PC-3 (cell line): ENCODE measurements around the gene MTIF3. TPM values are rescaled to one million over a fixed set of nuclear protein-coding genes. Genes with fewer than 3 reads are reported as not detected.

Experiments used
- ATAC-seq: fragments of 200-7000 bp; cut with Tn5 transposase; 2 replicates; pipeline ENCODE4 v1.9.1; 2020; ENCODE audit warnings: mild to moderate bottlenecking, moderate library complexity
- BruUV-seq: library from RNA; stranded (reverse); fragments of 400-500 nt; replicated peaks from 2 replicates; lab custom pipeline; 2021; lab: Mats Ljungman, UMichigan
- CTCF ChIA-PET: fragments of 300-600 bp; sonication (Branson Sonifier 250); formaldehyde crosslinking; loops from one replicate; lab custom pipeline; 2022; ENCODE audit warnings: antibody characterized with exemption; lab: Charles Lee
- POLR2A ChIA-PET: fragments of 300-600 bp; sonication (Branson Sonifier 250); formaldehyde crosslinking; loops from one replicate; lab custom pipeline; 2022; ENCODE audit warnings: antibody characterized with exemption; ENCODE audit not compliant: unreplicated experiment; lab: Charles Lee
- DNase-seq: peaks from one replicate; pipeline ENCODE4 v3.0.0-alpha.2; 2015
- H2AFZ ChIP-seq: fragments of 300-600 bp; sonication (generic); 2 replicates; pipeline ENCODE4 v1.6.0; 2016; ENCODE audit warnings: antibody characterized with exemption, low read length
- H3F3A ChIP-seq: fragments of 300-600 bp; sonication (generic); one replicate; pipeline ENCODE4 v1.6.0; 2017; ENCODE audit warnings: antibody characterized with exemption, low read length, control low read depth, mild to moderate bottlenecking; ENCODE audit not compliant: unreplicated experiment
- H3K27ac ChIP-seq: fragments of 300-600 bp; sonication (generic); 2 replicates; pipeline ENCODE4 v1.5.1; 2016; ENCODE audit warnings: mild to moderate bottlenecking, low read length
- H3K27me3 ChIP-seq: fragments of 300-600 bp; sonication (generic); 2 replicates; pipeline ENCODE4 v1.6.1; 2016; ENCODE audit warnings: low read length, mixed read lengths
- H3K36me3 ChIP-seq: fragments of 300-600 bp; sonication (generic); 2 replicates; pipeline ENCODE4 v1.6.1; 2016; ENCODE audit warnings: low read depth, mixed run types, low read length, mixed read lengths
- H3K4me1 ChIP-seq: fragments of 300-600 bp; sonication (generic); 2 replicates; pipeline ENCODE4 v1.5.1; 2016; ENCODE audit warnings: low read length; ENCODE audit not compliant: insufficient read depth
- H3K4me2 ChIP-seq: fragments of 300-600 bp; sonication (generic); 2 replicates; pipeline ENCODE4 v1.6.0; 2016; ENCODE audit warnings: low read length
- H3K4me3 ChIP-seq: fragments of 300-600 bp; sonication (generic); 2 replicates; pipeline ENCODE4 v1.5.1; 2016; ENCODE audit warnings: mild to moderate bottlenecking, low read length, mixed read lengths
- H3K79me2 ChIP-seq: fragments of 300-600 bp; sonication (generic); 2 replicates; pipeline ENCODE4 v1.6.1; 2017; ENCODE audit warnings: low read length, mixed read lengths
- H3K9ac ChIP-seq: fragments of 300-600 bp; sonication (generic); 2 replicates; pipeline ENCODE4 v1.6.0; 2016; ENCODE audit warnings: mild to moderate bottlenecking, low read length
- H3K9me2 ChIP-seq: fragments of 300-600 bp; sonication (generic); replicated peaks from 2 replicates; pipeline ENCODE4 v1.6.1; 2016; ENCODE audit warnings: mixed run types, low read length, mixed read lengths
- H3K9me3 ChIP-seq: fragments of 300-600 bp; sonication (generic); 2 replicates; pipeline ENCODE4 v1.6.1; 2016; ENCODE audit warnings: low read length, mixed read lengths
- H4K20me1 ChIP-seq: fragments of 300-600 bp; sonication (generic); 2 replicates; pipeline ENCODE4 v1.6.1; 2016; ENCODE audit warnings: low read length, mixed read lengths
- CTCF ChIP-seq: fragments of 300-600 bp; sonication (generic); conservative IDR thresholded peaks from 2 replicates; pipeline ENCODE4 v1.5.1; 2017; ENCODE audit warnings: antibody characterized with exemption, low read depth, mild to moderate bottlenecking, low read length
- EZH2 ChIP-seq: fragments of 300-600 bp; sonication (generic); IDR thresholded peaks from one replicate; pipeline ENCODE4 v1.6.1; 2017; ENCODE audit warnings: antibody characterized with exemption, mild to moderate bottlenecking, low read length; ENCODE audit not compliant: unreplicated experiment
- EZH2phosphoT487 ChIP-seq: fragments of 300-600 bp; sonication (generic); IDR thresholded peaks from 2 replicates; pipeline ENCODE4 v1.6.1; 2018; ENCODE audit warnings: mild to moderate bottlenecking, antibody characterized with exemption, low read length, borderline replicate concordance
- intact Hi-C: fragments of 100-400 bp; cut with micrococcal nuclease; formaldehyde crosslinking; loops from 2 replicates; pipeline ENCODE4 v1.9.0; 2023
- total RNA-seq: library from RNA; depleted of rRNA; stranded (reverse); fragments of >200 nt; gene quantifications from 2 replicates; pipeline ENCODE4 v1.2.3, GENCODE V29; 2014

Gene MTIF3
- total RNA-seq, 1 experiment from 2014 or later = 43.9 TPM

- Histone ChIP-seq H3K36me3 (no peaks in the 10 kb centered on the region), H2AFZ (no peak overlapping the region), H3K9ac (no peak overlapping the region), H3K27me3 (no peaks in the 10 kb centered on the region), H3K79me2 (no peaks in the 10 kb centered on the region), H3K9me3 (no peaks in the 10 kb centered on the region), H3K4me3 (no peak overlapping the region), H4K20me1 (no peaks in the 10 kb centered on the region), H3K4me1 (no peaks in the 10 kb centered on the region), H3K4me2 (no peak overlapping the region), H3K9me2 (no peaks in the 10 kb centered on the region), H3K27ac (no peak overlapping the region), H3F3A (no peaks in the 10 kb centered on the region)
- BruUV-seq = no TSS peak
- TF ChIP-seq CTCF (no peak), EZH2 (no peak), EZH2phosphoT487 (no peak)
- DNase-seq = no peak
- ATAC-seq = no peak
- POLR2A ChIA-PET = no interaction called here
- intact Hi-C loops = no loop called here
- CTCF ChIA-PET = no interaction called here
These were observed 43.6 kb upstream of the MTIF3 start for GRCh38 chr13:27493981-27494380.

- H3K9me2 ChIP-seq = no peaks in the 10 kb centered on the region
- ChIA-PET POLR2A (no interaction called here), CTCF (no interaction called here)
- H3K9me3 ChIP-seq = no peaks in the 10 kb centered on the region
- H3K4me1 ChIP-seq = no peaks in the 10 kb centered on the region
- no peaks in the 10 kb centered on the region for H3K79me2 ChIP-seq
- H3K36me3 ChIP-seq = no peaks in the 10 kb centered on the region
- H3F3A ChIP-seq = no peaks in the 10 kb centered on the region
- no peak overlapping the region for H3K27ac ChIP-seq
- H3K4me3 ChIP-seq = no peak overlapping the region
- intact Hi-C loops = no loop called here
- DNase-seq (no peak), ATAC-seq (no peak)
- no peak for TF ChIP-seq EZH2phosphoT487
- no peak for TF ChIP-seq CTCF
- no peak for TF ChIP-seq EZH2
- H4K20me1 ChIP-seq = no peaks in the 10 kb centered on the region
- no peak overlapping the region for H3K9ac ChIP-seq
- no peak overlapping the region for H2AFZ ChIP-seq
- BruUV-seq = no TSS peak
- no peak overlapping the region for H3K4me2 ChIP-seq
- no peaks in the 10 kb centered on the region for H3K27me3 ChIP-seq
These were observed 39.1 kb upstream of the MTIF3 start for GRCh38 chr13:27489456-27489855.

- Histone ChIP-seq H3K9me2 (no peaks in the 10 kb centered on the region), H3F3A (no peaks in the 10 kb centered on the region), H3K27me3 (no peaks in the 10 kb centered on the region), H3K9ac (no peak overlapping the region), H3K4me2 (no peak overlapping the region), H3K4me3 (no peak overlapping the region), H2AFZ (no peak overlapping the region), H4K20me1 (no peaks in the 10 kb centered on the region), H3K4me1 (no peaks in the 10 kb centered on the region), H3K27ac (no peak overlapping the region), H3K36me3 (no peaks in the 10 kb centered on the region), H3K9me3 (no peaks in the 10 kb centered on the region), H3K79me2 (no peaks in the 10 kb centered on the region)
- DNase-seq (no peak), ATAC-seq (no peak)
- BruUV-seq = no TSS peak
- POLR2A ChIA-PET = no interaction called here
- intact Hi-C loops = no loop called here
- CTCF ChIA-PET = no interaction called here
- TF ChIP-seq EZH2 = no peak
- no peak for TF ChIP-seq CTCF
- no peak for TF ChIP-seq EZH2phosphoT487
These were observed 37.4 kb upstream of the MTIF3 start for GRCh38 chr13:27487776-27488175.
